GM12892 (cell line): ENCODE data around the gene TMCC2.
"Not testable (repeated sequence)": the region's sequence is repeated elsewhere in the genome, so short reads cannot be mapped to it uniquely, and the experiment has no call there.

ENCODE experiments used
- DNase-seq: peaks from one replicate; pipeline ENCODE4 v3.0.0; 2011; ENCODE audit not compliant: insufficient read length
- FAIRE-seq: peaks from 2 replicates; lab custom pipeline; 2011; peaks lifted over from hg19 to GRCh38; lab: Jason Lieb, UNC
- POLR2A ChIP-seq: IDR thresholded peaks from 2 replicates; pipeline ENCODE4 v1.6.1; 2011; ENCODE audit warnings: low read depth, low read length, control low read depth
- POLR2AphosphoS5 ChIP-seq: IDR thresholded peaks from 2 replicates; pipeline ENCODE4 v1.6.1; 2011; ENCODE audit warnings: low read depth, low read length, control low read depth
- TAF1 ChIP-seq: IDR thresholded peaks from 2 replicates; pipeline ENCODE4 v1.6.1; 2011; ENCODE audit warnings: low read depth, mild to moderate bottlenecking, control low read depth, low read length, borderline replicate concordance

TMCC2 gene

GRCh38 chr1:205217418-205217817, 10.3 kb upstream of the TMCC2 start:
- no peak for FAIRE-seq

GRCh38 chr1:205220421-205220820, 7.3 kb upstream of the TMCC2 start:
- DNase-seq (no peak), FAIRE-seq (no peak)
- TF ChIP-seq POLR2A: no peak
- no peak for TF ChIP-seq TAF1
- TF ChIP-seq POLR2AphosphoS5: no peak

More at GRCh38 chr1:205217418-205217817, 10.3 kb upstream of the TMCC2 start:
- no peak for DNase-seq
- TF ChIP-seq TAF1: no peak
- TF ChIP-seq POLR2A: no peak
- TF ChIP-seq POLR2AphosphoS5: no peak

- no peak for TF ChIP-seq TAF1
- no peak for TF ChIP-seq POLR2A
- no peak for TF ChIP-seq POLR2AphosphoS5
- FAIRE-seq (no peak), DNase-seq (no peak)
Measured at GRCh38 chr1:205224736-205225135, 3.0 kb upstream of the TMCC2 start.

GRCh38 chr1:205225901-205226765, 1.6 kb upstream of the TMCC2 start:
- no peak for FAIRE-seq
- TF ChIP-seq POLR2AphosphoS5: no peak
- TF ChIP-seq TAF1: no peak
- TF ChIP-seq POLR2A: no peak
- DNase-seq: no peak

GRCh38 chr1:205226868-205227583, 720 bp upstream of the TMCC2 start:
- no peak for DNase-seq

GRCh38 chr1:205228093-205228521, 361 bp downstream of the TMCC2 start:
- DNase-seq (no peak), FAIRE-seq (no peak)
- TF ChIP-seq TAF1: no peak
- TF ChIP-seq POLR2AphosphoS5: no peak

More at GRCh38 chr1:205226868-205227583, 720 bp upstream of the TMCC2 start:
- no peak for FAIRE-seq
- TF ChIP-seq POLR2AphosphoS5 (no peak), TAF1 (no peak), POLR2A (no peak)

GRCh38 chr1:205229399-205229871, 1.7 kb downstream of the TMCC2 start:
- TF ChIP-seq POLR2AphosphoS5 (no peak), TAF1 (no peak)
- FAIRE-seq (peak; percentile 75), DNase-seq (peak; percentile 72)

- DNase-seq (no peak), FAIRE-seq (no peak)
- TF ChIP-seq POLR2A (no peak), POLR2AphosphoS5 (no peak), TAF1 (no peak)
Measured at GRCh38 chr1:205229916-205230700, 2.4 kb downstream of the TMCC2 start.

GRCh38 chr1:205230982-205231381, 3.2 kb downstream of the TMCC2 start:
- TF ChIP-seq POLR2AphosphoS5: no peak
- TF ChIP-seq TAF1: no peak
- TF ChIP-seq POLR2A: no peak

GRCh38 chr1:205232127-205232820, 4.5 kb downstream of the TMCC2 start:
- no peak for TF ChIP-seq POLR2AphosphoS5
- TF ChIP-seq TAF1: no peak
- TF ChIP-seq POLR2A: no peak
- FAIRE-seq (no peak), DNase-seq (no peak)

More at GRCh38 chr1:205230982-205231381, 3.2 kb downstream of the TMCC2 start:
- no peak for DNase-seq
- FAIRE-seq: no peak

- FAIRE-seq (peak; percentile 44), DNase-seq (no peak)
- TF ChIP-seq POLR2A: no peak
- TF ChIP-seq POLR2AphosphoS5: no peak
- no peak for TF ChIP-seq TAF1
Measured at GRCh38 chr1:205232945-205233397, 5.2 kb downstream of the TMCC2 start.

- DNase-seq, FAIRE-seq: not testable (repeated sequence)
Measured at GRCh38 chr1:205233986-205234385, 6.2 kb downstream of the TMCC2 start.
